GM12878 (cell line): ENCODE results near the gene CAMK2A.

Source experiments
- CTCF ChIP-seq, 3 experiments: IDR thresholded peaks in 2 of 3; conservative IDR thresholded peaks in 1 of 3; 2 replicates each; pipeline ENCODE4 v1.5.1; 2011; ENCODE audit warnings: low read depth in 3 of 3, low read length in 3 of 3, mild to moderate bottlenecking in 3 of 3, control low read depth in 2 of 3, moderate library complexity in 2 of 3, inconsistent platforms in 1 of 3, mixed read lengths in 1 of 3; ENCODE audit not compliant: control insufficient read depth in 2 of 3, insufficient read depth in 1 of 3; ENCODE audit errors: extremely low read depth in 1 of 3
- EZH2 ChIP-seq: IDR thresholded peaks from 2 replicates; pipeline ENCODE4 v1.6.1; 2012; ENCODE audit warnings: low read depth, mild to moderate bottlenecking, control low read depth, inconsistent platforms, low read length, borderline replicate concordance; ENCODE audit not compliant: control insufficient read depth
- MYC ChIP-seq: IDR thresholded peaks from 2 replicates; pipeline ENCODE4 v1.6.1; 2011; ENCODE audit warnings: mild to moderate bottlenecking, low read length, moderate library complexity, inconsistent platforms; ENCODE audit not compliant: insufficient read depth, insufficient replicate concordance, insufficient read length, severe bottlenecking
- NFIC ChIP-seq: IDR thresholded peaks from 2 replicates; pipeline ENCODE4 v1.6.1; 2012; ENCODE audit warnings: low read depth, mild to moderate bottlenecking, inconsistent platforms, low read length, moderate library complexity
- POLR2A ChIP-seq: IDR thresholded peaks from 2 replicates; pipeline ENCODE4 v1.6.1; 2011; ENCODE audit warnings: low read depth, mild to moderate bottlenecking, low read length
- POLR2AphosphoS2 ChIP-seq: IDR thresholded peaks from 2 replicates; pipeline ENCODE4 v1.6.1; 2011; ENCODE audit warnings: low read depth, mild to moderate bottlenecking, low read length, improper control_type of control experiment, moderate library complexity
- POLR2AphosphoS5 ChIP-seq: IDR thresholded peaks from 2 replicates; pipeline ENCODE4 v1.6.1; 2011; ENCODE audit warnings: mild to moderate bottlenecking, low read length, inconsistent platforms
- RAD21 ChIP-seq: IDR thresholded peaks from 2 replicates; pipeline ENCODE4 v1.6.1; 2011; ENCODE audit warnings: mild to moderate bottlenecking, low read depth, low read length, moderate library complexity; ENCODE audit not compliant: insufficient read depth
- RBBP5 ChIP-seq: fragments of 200-600 bp; sonication (generic); conservative IDR thresholded peaks from 2 replicates; pipeline ENCODE4 v1.6.1; 2016
- SIN3A ChIP-seq: IDR thresholded peaks from 2 replicates; pipeline ENCODE4 v1.6.1; 2012; ENCODE audit warnings: low read depth, low read length, improper control_type of control experiment
- TCF12 ChIP-seq: IDR thresholded peaks from 2 replicates; pipeline ENCODE4 v1.6.1; 2011; ENCODE audit warnings: low read depth, mild to moderate bottlenecking, low read length
- ZNF274 ChIP-seq: IDR thresholded peaks from one replicate; pipeline ENCODE4 v1.8.0; 2011; ENCODE audit not compliant: insufficient read length, insufficient read depth

GRCh38 chr5:150218693-150219035, 70.9 kb downstream of the CAMK2A start:
- TF ChIP-seq RAD21: no peak
- TF ChIP-seq MYC: no peak
- TF ChIP-seq CTCF (IDR thresholded peaks at IDR 0.05 in 2 of 3, conservative IDR thresholded peaks at IDR 0.05 in 1 of 3; ENCODE audit: control insufficient read depth in 2 of 3, extremely low read depth in 1 of 3, insufficient read depth in 1 of 3, low read depth in 3 of 3, low read length in 3 of 3): no peak
- no peak for TF ChIP-seq POLR2AphosphoS5
- TF ChIP-seq ZNF274: no peak
- TF ChIP-seq NFIC: no peak
- no peak for TF ChIP-seq EZH2
- TF ChIP-seq RBBP5: no peak
- no peak for TF ChIP-seq POLR2A
- TF ChIP-seq SIN3A: no peak
- no peak for TF ChIP-seq TCF12
- TF ChIP-seq POLR2AphosphoS2: no peak
